Measurements from ENCODE around the gene DCBLD2.

- TF ChIP-seq, protein P1, sequence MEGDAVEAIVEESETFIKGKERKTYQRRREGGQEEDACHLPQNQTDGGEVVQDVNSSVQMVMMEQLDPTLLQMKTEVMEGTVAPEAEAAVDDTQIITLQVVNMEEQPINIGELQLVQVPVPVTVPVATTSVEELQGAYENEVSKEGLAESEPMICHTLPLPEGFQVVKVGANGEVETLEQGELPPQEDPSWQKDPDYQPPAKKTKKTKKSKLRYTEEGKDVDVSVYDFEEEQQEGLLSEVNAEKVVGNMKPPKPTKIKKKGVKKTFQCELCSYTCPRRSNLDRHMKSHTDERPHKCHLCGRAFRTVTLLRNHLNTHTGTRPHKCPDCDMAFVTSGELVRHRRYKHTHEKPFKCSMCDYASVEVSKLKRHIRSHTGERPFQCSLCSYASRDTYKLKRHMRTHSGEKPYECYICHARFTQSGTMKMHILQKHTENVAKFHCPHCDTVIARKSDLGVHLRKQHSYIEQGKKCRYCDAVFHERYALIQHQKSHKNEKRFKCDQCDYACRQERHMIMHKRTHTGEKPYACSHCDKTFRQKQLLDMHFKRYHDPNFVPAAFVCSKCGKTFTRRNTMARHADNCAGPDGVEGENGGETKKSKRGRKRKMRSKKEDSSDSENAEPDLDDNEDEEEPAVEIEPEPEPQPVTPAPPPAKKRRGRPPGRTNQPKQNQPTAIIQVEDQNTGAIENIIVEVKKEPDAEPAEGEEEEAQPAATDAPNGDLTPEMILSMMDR (conservative IDR thresholded peaks at IDR 0.05) = no peak
- no peak for TF ChIP-seq EZH2 (IDR thresholded peaks at IDR 0.05; ENCODE audit: low read depth)
Observed at GRCh38 chr3:98784042-98784441, 117.5 kb downstream of the DCBLD2 start.
